PFSK-1 (cell line): ENCODE results near the gene PRKCE.

Experiments used
- FOXP2 ChIP-seq: optimal IDR thresholded peaks from 2 replicates; pipeline ENCODE3; 2011; ENCODE audit warnings: borderline replicate concordance, control low read depth, inconsistent platforms; ENCODE audit not compliant: insufficient read depth; ENCODE audit errors: extremely low read length, extremely low read depth
- POLR2AphosphoS5 ChIP-seq: IDR thresholded peaks from 2 replicates; pipeline ENCODE4 v1.6.1; 2012; ENCODE audit warnings: low read depth, mild to moderate bottlenecking, control low read depth, low read length, moderate library complexity
- REST ChIP-seq, 2 experiments: IDR thresholded peaks; 2 replicates each; pipeline versions ENCODE4 v1.6.1 to v1.8.0; 2011 to 2012; ENCODE audit warnings: low read depth in 2 of 2, low read length in 2 of 2, control low read depth in 1 of 2, inconsistent platforms in 1 of 2, mild to moderate bottlenecking in 1 of 2, moderate library complexity in 1 of 2; ENCODE audit not compliant: insufficient read depth in 1 of 2
- SIN3A ChIP-seq: IDR thresholded peaks from 2 replicates; pipeline ENCODE4 v1.6.1; 2012; ENCODE audit warnings: mild to moderate bottlenecking, low read length, moderate library complexity, borderline replicate concordance; ENCODE audit not compliant: insufficient read depth
- TAF1 ChIP-seq: IDR thresholded peaks from 2 replicates; pipeline ENCODE4 v1.6.1; 2012; ENCODE audit warnings: low read length, control low read depth, borderline replicate concordance; ENCODE audit not compliant: insufficient read depth

Gene PRKCE

DNA sequence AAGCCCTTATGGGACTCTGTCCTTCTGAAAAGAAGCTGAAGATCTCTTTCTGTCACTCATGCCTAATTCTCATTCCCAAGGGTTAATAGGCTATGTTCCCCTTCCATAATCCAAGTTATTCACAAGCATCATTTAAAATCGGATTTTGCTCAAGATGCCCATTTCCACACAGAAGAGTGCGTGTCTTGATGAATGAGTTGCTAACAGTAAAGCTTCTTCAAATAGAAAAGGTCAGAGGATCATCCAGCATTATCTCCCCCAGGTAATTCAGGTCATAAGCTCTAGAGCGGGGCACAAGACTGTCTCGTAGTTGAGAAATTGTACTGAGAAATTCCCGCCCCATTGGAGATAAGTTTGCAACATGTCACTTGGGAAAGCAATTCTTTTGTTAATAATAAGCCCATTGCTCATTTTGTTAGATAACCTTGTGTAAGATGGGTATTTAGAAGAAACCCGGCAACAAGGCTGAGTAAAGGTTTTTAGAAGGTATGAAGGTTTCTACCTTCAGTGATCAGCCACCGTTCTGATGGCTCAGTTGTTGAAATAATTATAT lies 355.1 kb downstream of the PRKCE start:
- no peak for TF ChIP-seq SIN3A
- TF ChIP-seq FOXP2, result no peak
- TF ChIP-seq TAF1, result no peak
- no peak for TF ChIP-seq REST (IDR thresholded peaks at IDR 0.05; ENCODE audit: insufficient read depth in 1 of 2, low read depth in 2 of 2, low read length in 2 of 2)
- no peak for TF ChIP-seq POLR2AphosphoS5

- TF ChIP-seq POLR2AphosphoS5 (no peak), FOXP2 (no peak), TAF1 (no peak), SIN3A (no peak), REST (IDR thresholded peaks at IDR 0.05; ENCODE audit: insufficient read depth in 1 of 2, low read depth in 2 of 2, low read length in 2 of 2) (no peak)
Measured at GRCh38 chr2:46007412-46007811, 355.9 kb downstream of the PRKCE start.

- TF ChIP-seq FOXP2 (no peak), TAF1 (no peak), SIN3A (no peak), REST (IDR thresholded peaks at IDR 0.05; ENCODE audit: insufficient read depth in 1 of 2, low read depth in 2 of 2, low read length in 2 of 2) (no peak), POLR2AphosphoS5 (no peak)
Measured at GRCh38 chr2:46008091-46008870, 356.8 kb downstream of the PRKCE start.

- TF ChIP-seq REST (IDR thresholded peaks at IDR 0.05; ENCODE audit: insufficient read depth in 1 of 2, low read depth in 2 of 2, low read length in 2 of 2) (no peak), FOXP2 (no peak), POLR2AphosphoS5 (no peak), TAF1 (no peak), SIN3A (no peak)
Measured at GRCh38 chr2:46009315-46009714, 357.8 kb downstream of the PRKCE start.
